Stimulated activated effector memory CD8-positive, alpha-beta T cell treated with anti-CD3 and anti-CD28 coated beads, Interleukin-12 subunit alpha, Interleukin-12 subunit beta, amount 100 ng/mL, for 72 hours (primary cell): ENCODE results near the gene MTX2.
"Not testable (repeated sequence)": the region's sequence is repeated elsewhere in the genome, so short reads cannot be mapped to it uniquely, and the experiment has no call there.

Source experiments
- ATAC-seq: fragments of 150-1000 bp; cut with Tn5 transposase; 2 replicates; pipeline ENCODE4 v1.10.0; 2021
- DNase-seq, 2 donors: peaks; one replicate each; pipeline ENCODE4 v3.0.0; 2021 to 2022; ENCODE audit warnings: low spot score in 2 of 2
- H3K27ac Mint-ChIP-seq: one replicate; pipeline ENCODE4 v1.8.0; 2022; ENCODE audit warnings: mild to moderate bottlenecking, mixed read lengths
- H3K36me3 Mint-ChIP-seq: one replicate; pipeline ENCODE4 v1.8.0; 2022; ENCODE audit warnings: mild to moderate bottlenecking, mixed read lengths
- H3K4me1 Mint-ChIP-seq: one replicate; pipeline ENCODE4 v1.8.0; 2022; ENCODE audit warnings: mixed read lengths
- H3K4me3 Mint-ChIP-seq: one replicate; pipeline ENCODE4 v1.8.0; 2022; ENCODE audit warnings: mild to moderate bottlenecking, mixed read lengths
- H3K9me3 Mint-ChIP-seq: one replicate; pipeline ENCODE4 v1.8.0; 2022; ENCODE audit warnings: mixed read lengths

MTX2 gene

GRCh38 chr2:176278927-176279326 lies 9.7 kb downstream of the MTX2 start:
- Mint-ChIP-seq H3K27ac (no peak overlapping the region), H3K9me3 (no peaks in the 10 kb centered on the region), H3K36me3 (no peaks in the 10 kb centered on the region), H3K4me1 (peaks cover 27% of the 10 kb centered on the region), H3K4me3 (no peak overlapping the region)
- ATAC-seq (no peak), DNase-seq (no peak)

- no peak for ATAC-seq
- Mint-ChIP-seq H3K27ac (no peak overlapping the region), H3K9me3 (no peaks in the 10 kb centered on the region), H3K36me3 (no peaks in the 10 kb centered on the region), H3K4me3 (no peak overlapping the region), H3K4me1 (peaks cover 28% of the 10 kb centered on the region)
- DNase-seq, result no peak
Measured at GRCh38 chr2:176280156-176280555, 10.9 kb downstream of the MTX2 start.

DNA sequence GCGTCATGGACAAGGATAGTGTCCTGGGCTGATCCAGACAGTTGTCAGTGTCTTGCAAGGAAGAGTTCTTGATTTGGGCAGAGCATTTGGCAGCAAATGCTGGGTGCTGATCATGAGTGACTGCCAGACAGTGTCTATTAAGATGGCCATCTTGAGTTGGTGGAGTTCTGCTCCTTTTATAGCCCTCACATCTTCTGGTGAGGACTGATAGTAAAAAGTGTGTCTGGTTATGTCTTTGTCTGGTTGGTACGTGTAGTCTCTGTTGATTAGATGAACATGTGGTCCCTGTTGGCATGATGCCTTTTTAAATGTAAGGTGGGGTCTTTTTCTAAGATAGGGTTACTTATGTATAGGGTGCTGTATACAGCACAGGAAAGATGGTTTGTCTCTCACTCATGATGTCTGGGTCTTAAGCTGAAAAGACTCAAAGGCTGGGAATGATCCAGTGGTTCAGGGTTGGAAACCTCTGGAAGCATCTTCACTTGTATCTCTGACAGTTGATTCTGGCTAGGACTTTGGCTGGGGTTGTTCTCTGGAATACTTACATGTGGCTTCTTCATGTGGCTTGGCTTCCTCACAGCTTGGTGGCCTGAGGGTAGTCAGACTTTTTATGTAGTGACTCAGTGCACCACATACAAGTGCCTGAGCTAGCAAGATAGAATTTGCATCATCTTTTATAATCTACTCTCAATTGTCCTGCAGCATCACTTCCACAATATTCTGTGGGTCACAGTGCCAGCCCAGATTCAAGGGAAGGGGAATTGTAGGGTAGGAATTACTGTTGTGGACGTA lies 11.8 kb downstream of the MTX2 start:
- ATAC-seq (peak; percentile 70), DNase-seq (no peak)
- Mint-ChIP-seq H3K9me3 (no peaks in the 10 kb centered on the region), H3K4me3 (no peak overlapping the region), H3K27ac (no peak overlapping the region), H3K4me1 (peaks cover 37% of the 10 kb centered on the region), H3K36me3 (no peaks in the 10 kb centered on the region)

- H3K27ac Mint-ChIP-seq, result no peak overlapping the region
- no peaks in the 10 kb centered on the region for H3K9me3 Mint-ChIP-seq
- ATAC-seq, result no peak
- no peak overlapping the region for H3K4me3 Mint-ChIP-seq
- no peak for DNase-seq
- H3K4me1 Mint-ChIP-seq, result peaks cover 52% of the 10 kb centered on the region
- H3K36me3 Mint-ChIP-seq, result no peaks in the 10 kb centered on the region
Measured at GRCh38 chr2:176283291-176284068, 14.2 kb downstream of the MTX2 start.

DNA sequence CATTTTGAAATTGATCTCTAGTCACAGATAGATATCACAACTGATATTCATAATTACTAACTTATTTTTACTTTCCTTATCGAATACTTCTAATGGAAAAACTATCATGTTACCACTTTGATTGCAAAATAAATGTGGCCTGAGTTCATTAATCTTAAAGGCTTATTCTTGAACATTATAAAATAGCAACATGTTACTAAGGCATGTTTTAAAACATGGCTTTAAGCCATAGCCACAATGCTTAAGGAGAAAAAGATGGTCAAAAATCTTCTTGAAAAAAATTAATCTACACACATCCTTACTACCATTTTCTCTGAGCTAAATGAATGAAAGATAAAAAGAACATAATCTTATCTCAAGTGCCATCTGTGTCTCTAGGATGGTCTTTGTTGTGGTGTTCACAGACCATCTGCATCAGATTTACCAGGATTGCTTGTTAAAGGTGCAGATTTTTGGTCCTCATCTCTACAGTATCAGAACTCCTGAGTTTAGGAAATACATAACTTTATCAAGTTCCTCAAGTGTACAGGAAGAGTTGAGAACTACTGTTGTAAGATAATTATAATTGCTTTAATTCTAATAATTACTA lies 15.3 kb downstream of the MTX2 start:
- H3K4me1 Mint-ChIP-seq, result peaks cover 52% of the 10 kb centered on the region
- H3K27ac Mint-ChIP-seq, result no peak overlapping the region
- DNase-seq (no peak), ATAC-seq (no peak)
- H3K4me3 Mint-ChIP-seq, result no peak overlapping the region
- no peaks in the 10 kb centered on the region for H3K36me3 Mint-ChIP-seq
- H3K9me3 Mint-ChIP-seq, result no peaks in the 10 kb centered on the region

GRCh38 chr2:176285321-176285720 lies 16.1 kb downstream of the MTX2 start:
- DNase-seq, result no peak
- Mint-ChIP-seq H3K27ac (no peak overlapping the region), H3K4me3 (no peak overlapping the region)

DNA sequence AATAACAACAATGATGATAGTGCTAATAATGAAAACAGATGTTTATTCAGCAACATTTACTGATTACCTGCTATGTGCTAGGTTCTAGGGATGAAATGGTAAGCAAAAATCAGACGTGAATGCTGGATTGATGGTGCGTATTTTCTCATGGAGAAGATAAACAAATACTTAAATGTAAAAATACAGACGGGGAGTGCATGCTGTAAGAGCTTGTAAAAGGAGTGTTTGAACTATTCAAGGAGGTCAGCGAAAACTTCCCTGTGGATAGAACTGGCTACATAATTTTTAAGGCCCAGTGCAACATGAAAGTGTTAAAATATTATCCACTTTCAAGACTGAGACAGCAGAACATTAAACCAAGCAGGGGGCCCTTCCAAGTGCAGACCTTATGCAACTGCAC lies 22.1 kb downstream of the MTX2 start:
- Mint-ChIP-seq H3K27ac (no peak overlapping the region), H3K36me3 (no peaks in the 10 kb centered on the region), H3K4me3 (no peak overlapping the region), H3K9me3 (no peaks in the 10 kb centered on the region), H3K4me1 (peaks cover 36% of the 10 kb centered on the region)
- ATAC-seq, result no peak
- no peak for DNase-seq

More at GRCh38 chr2:176285321-176285720, 16.1 kb downstream of the MTX2 start:
- no peak for ATAC-seq
- Mint-ChIP-seq H3K9me3 (no peaks in the 10 kb centered on the region), H3K36me3 (no peaks in the 10 kb centered on the region), H3K4me1 (peaks cover 52% of the 10 kb centered on the region)

GRCh38 chr2:176291809-176292283 lies 22.6 kb downstream of the MTX2 start:
- H3K27ac Mint-ChIP-seq, result no peak overlapping the region

DNA sequence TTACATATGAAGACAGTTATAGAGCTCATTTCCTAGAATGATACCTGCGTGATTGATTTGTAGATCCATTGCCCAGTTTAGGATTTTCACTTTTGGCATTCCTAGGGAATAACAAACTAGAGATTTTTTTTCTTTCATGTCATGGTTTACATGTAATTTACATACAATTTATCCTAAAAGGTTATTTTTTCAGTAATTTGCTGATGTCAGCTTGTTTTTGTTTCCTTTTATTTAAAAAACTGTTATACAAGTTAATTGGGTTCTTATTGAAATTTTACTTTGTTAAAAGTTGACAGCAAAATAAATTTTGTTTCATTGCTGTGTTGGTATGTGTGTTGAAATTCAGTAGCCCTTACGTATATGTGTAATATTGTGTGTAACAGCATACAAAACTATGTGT lies 23.4 kb downstream of the MTX2 start:
- H3K4me1 Mint-ChIP-seq, result peaks cover 34% of the 10 kb centered on the region
- DNase-seq, result no peak
- no peak for ATAC-seq
- no peak overlapping the region for H3K27ac Mint-ChIP-seq
- no peaks in the 10 kb centered on the region for H3K36me3 Mint-ChIP-seq
- H3K4me3 Mint-ChIP-seq, result no peak overlapping the region
- no peaks in the 10 kb centered on the region for H3K9me3 Mint-ChIP-seq

More at GRCh38 chr2:176291809-176292283, 22.6 kb downstream of the MTX2 start:
- ATAC-seq, result peak; percentile 62
- Mint-ChIP-seq H3K4me1 (peaks cover 33% of the 10 kb centered on the region), H3K9me3 (no peaks in the 10 kb centered on the region), H3K36me3 (no peaks in the 10 kb centered on the region), H3K4me3 (no peak overlapping the region)
- DNase-seq, result no peak

DNA sequence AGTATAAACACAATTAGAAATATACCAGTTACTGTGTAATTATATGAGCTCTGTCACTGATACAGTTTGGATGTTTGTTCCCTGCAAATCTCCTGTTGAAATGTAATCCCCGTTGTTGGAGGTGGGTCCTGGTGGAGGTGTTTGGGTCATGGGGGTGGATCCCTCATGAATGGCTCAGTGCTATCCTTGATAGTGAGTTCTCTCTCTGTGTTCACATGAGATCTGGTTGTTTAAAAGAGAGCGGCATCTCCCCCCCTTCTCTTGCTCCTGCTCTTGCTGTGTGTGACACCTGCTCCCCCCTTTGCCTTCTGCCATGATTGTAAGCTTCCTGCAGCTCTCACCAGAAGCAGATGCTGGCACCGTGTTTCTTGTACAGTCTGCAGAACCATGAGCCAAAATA lies 24.1 kb downstream of the MTX2 start:
- Mint-ChIP-seq H3K9me3 (no peaks in the 10 kb centered on the region), H3K27ac (no peak overlapping the region), H3K4me3 (no peak overlapping the region), H3K36me3 (no peaks in the 10 kb centered on the region), H3K4me1 (peaks cover 29% of the 10 kb centered on the region)
- ATAC-seq, result no peak
- DNase-seq, result no peak

- Mint-ChIP-seq H3K9me3 (no peaks in the 10 kb centered on the region), H3K4me3 (no peak overlapping the region), H3K27ac (no peak overlapping the region), H3K36me3 (no peaks in the 10 kb centered on the region), H3K4me1 (peaks cover 12% of the 10 kb centered on the region)
- DNase-seq (no peak), ATAC-seq (peak; percentile 43)
Measured at GRCh38 chr2:176297067-176297466, 27.8 kb downstream of the MTX2 start.

GRCh38 chr2:176297737-176298136 lies 28.5 kb downstream of the MTX2 start:
- H3K4me3 Mint-ChIP-seq, result no peak overlapping the region
- H3K4me1 Mint-ChIP-seq, result peaks cover 12% of the 10 kb centered on the region
- no peak for ATAC-seq
- H3K9me3 Mint-ChIP-seq, result no peaks in the 10 kb centered on the region
- no peak for DNase-seq
- H3K27ac Mint-ChIP-seq, result no peak overlapping the region
- H3K36me3 Mint-ChIP-seq, result no peaks in the 10 kb centered on the region

DNA sequence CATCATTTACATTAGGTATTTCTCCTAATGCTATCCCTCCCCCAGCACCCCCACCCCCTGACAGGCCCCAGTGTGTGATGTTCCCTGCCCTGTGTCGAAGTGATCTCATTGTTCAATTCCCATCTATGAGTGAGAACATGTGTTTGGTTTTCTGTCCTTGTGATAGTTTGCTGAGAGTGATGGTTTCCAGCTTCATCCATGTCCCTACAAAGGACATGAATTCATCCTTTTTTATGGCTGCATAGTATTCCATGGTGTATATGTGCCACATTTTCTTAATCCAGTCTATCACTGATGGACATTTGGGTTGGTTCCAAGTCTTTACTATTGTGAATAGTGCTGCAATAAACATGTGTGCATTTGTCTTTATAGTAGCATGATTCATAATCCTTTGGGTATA lies 36.8 kb downstream of the MTX2 start:
- not testable (repeated sequence) for H3K9me3 Mint-ChIP-seq, H3K27ac Mint-ChIP-seq, H3K4me3 Mint-ChIP-seq, DNase-seq, ATAC-seq
- peaks cover 20% of the 10 kb centered on the region for H3K36me3 Mint-ChIP-seq
- peaks cover 21% of the 10 kb centered on the region for H3K4me1 Mint-ChIP-seq

- Mint-ChIP-seq H3K36me3 (peaks cover 12% of the 10 kb centered on the region), H3K9me3 (no peaks in the 10 kb centered on the region), H3K4me3 (no peak overlapping the region), H3K4me1 (no peaks in the 10 kb centered on the region), H3K27ac (no peak overlapping the region)
- ATAC-seq (no peak), DNase-seq (no peak)
Measured at GRCh38 chr2:176317199-176317598, 48.0 kb downstream of the MTX2 start.

- H3K4me3 Mint-ChIP-seq, result no peak overlapping the region
- DNase-seq (no peak), ATAC-seq (no peak)
- no peak overlapping the region for H3K27ac Mint-ChIP-seq
- H3K36me3 Mint-ChIP-seq, result peaks cover 12% of the 10 kb centered on the region
- H3K9me3 Mint-ChIP-seq, result no peaks in the 10 kb centered on the region
- H3K4me1 Mint-ChIP-seq, result no peaks in the 10 kb centered on the region
Measured at GRCh38 chr2:176317623-176318065, 48.4 kb downstream of the MTX2 start.
